Ramos (cell line): ENCODE data around the gene LY9.

Experiments used
- in situ Hi-C: fragments of 300-500 bp; cut with MboI; formaldehyde crosslinking; loops from one replicate; pipeline ENCODE4 v1.14.3; 2022; ENCODE audit warnings: low sequenced_read_pairs; ENCODE audit not compliant: unreplicated experiment

The LY9 gene, protein sequence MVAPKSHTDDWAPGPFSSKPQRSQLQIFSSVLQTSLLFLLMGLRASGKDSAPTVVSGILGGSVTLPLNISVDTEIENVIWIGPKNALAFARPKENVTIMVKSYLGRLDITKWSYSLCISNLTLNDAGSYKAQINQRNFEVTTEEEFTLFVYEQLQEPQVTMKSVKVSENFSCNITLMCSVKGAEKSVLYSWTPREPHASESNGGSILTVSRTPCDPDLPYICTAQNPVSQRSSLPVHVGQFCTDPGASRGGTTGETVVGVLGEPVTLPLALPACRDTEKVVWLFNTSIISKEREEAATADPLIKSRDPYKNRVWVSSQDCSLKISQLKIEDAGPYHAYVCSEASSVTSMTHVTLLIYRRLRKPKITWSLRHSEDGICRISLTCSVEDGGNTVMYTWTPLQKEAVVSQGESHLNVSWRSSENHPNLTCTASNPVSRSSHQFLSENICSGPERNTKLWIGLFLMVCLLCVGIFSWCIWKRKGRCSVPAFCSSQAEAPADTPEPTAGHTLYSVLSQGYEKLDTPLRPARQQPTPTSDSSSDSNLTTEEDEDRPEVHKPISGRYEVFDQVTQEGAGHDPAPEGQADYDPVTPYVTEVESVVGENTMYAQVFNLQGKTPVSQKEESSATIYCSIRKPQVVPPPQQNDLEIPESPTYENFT

GRCh38 chr1:160795951-160796383, at the start of gene LY9:
LY9 (plus strand) TSS chr1:160796174; CDS start chr1:160796188, 14 bp downstream.
- in situ Hi-C loops = no loop called here

DNA sequence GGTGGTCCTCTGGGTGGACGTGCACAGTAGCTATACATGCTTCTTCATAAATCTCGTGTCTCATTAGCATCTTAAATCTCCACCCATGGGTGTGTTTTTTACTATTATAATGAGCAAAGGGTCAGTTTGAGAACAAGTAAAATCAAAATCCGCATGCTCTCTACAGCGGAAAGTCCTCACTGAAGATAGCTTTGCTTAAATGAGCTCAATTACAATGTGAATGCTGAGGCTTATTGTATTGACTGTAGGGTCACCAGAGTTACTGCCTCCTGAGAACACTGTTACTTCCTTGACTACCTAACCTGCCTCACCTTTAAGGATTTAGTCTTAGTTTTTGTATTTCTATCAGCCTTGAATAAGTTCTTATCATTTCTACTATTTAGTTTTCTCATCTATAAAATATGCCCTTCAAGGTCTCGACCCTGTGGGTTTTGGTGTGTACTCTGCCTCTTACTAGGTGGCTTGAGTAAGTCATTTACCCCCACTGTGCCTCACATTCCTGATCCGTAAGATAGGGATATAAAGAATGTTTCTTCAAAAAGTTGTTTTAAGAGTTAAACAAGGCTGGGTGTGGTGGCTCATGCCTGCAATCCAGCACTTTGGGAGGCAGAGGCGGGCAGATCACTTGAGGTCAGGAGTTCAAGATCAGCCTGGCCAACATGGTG, 49.0 kb upstream of the LY9 start:
- in situ Hi-C loops = no loop called here

DNA sequence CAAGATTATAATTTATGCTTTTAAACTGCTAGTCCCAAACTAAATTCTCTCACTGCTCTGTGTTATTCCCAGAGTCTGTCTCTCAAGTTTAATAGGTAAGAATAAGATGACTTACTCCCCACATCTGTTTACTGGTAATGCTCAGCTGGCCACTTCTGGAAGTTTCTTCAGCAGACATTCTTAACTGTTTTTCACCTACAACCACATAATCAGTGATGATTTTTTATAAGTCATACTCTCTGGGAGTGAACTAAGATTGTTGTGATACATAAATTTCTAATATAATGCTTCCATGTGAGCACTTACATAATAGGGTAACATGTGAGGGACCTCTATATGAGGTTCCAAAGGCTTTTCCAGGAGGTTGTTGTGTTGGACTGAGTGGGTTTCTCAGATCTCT, 48.3 kb upstream of the LY9 start:
- in situ Hi-C loops = no loop called here

DNA sequence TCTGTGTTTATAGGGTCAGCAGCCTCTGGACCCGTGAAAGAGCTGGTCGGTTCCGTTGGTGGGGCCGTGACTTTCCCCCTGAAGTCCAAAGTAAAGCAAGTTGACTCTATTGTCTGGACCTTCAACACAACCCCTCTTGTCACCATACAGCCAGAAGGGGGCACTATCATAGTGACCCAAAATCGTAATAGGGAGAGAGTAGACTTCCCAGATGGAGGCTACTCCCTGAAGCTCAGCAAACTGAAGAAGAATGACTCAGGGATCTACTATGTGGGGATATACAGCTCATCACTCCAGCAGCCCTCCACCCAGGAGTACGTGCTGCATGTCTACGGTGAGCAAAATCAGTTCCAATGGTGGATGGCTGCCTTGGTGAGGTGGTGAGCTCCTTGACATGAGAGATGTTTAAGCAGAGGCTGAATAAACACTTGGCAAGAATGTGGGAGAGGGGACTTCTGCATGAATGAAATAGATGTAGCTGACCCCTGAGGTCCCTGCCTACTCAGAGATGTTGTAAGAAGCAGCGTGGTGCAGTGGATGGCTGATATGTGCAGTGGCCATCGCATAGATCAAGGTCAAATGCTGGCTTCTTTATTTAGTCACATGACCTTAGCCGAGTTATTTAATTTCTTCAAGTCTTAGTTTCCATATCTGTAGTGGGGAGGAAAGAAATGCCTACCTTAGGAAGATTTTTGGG, 47.6 kb upstream of the LY9 start:
- in situ Hi-C loops = no loop called here

DNA sequence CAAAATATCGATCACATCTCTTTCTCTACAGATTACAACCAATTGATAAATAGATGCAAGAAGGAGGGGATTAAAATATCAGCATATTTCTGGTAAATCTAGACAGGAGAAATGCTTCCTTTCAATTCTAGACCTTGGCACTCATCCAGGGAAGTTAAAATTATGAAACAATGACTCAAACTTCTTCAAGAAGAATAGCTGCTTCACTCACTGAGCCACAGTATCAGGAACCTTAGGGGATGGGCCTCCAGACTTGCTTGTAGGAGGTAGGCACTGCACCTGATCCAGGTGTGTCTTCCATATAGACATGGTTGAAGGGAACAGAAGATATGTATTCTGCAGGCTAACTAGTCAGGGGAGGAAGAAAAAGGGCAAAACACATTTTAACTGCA, 47.1 kb upstream of the LY9 start:
- in situ Hi-C loops = no loop called here

GRCh38 chr1:160750608-160751007, 45.4 kb upstream of the LY9 start:
- in situ Hi-C loops = no loop called here

DNA sequence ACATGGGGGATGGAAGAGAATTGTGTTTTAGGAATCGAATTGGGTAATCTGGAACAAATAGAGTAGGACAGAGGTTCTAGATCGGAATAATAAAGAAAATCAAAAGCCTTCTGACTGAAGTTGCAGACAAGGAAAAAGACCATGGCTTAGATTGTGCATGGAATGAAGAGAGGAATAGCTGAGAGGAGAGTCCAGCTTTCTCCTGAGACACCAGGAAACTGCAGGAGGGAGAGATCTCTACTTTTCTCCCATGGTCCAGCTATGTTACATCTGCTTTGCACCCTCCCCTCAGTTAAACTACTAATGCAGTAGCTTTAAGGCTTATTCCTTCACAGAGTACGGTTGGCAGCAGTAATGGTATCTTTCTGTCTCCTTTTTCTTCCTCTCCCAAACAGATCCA, 43.6 kb upstream of the LY9 start:
- in situ Hi-C loops = no loop called here

DNA sequence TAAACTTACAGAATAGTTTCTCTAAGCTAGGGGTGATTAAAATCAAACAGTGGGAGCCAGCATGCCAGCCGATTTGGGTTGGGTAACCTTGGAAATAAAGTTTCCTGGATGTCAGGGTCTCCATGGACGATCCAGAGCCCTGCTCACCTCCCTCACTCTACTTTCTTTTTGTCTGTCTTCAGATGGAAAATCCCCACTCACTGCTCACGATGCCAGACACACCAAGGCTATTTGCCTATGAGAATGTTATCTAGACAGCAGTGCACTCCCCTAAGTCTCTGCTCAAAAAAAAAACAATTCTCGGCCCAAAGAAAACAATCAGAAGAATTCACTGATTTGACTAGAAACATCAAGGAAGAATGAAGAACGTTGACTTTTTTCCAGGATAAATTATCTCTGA, 43.0 kb upstream of the LY9 start:
- in situ Hi-C loops = no loop called here

GRCh38 chr1:160753594-160753993, 42.4 kb upstream of the LY9 start:
- in situ Hi-C loops = no loop called here

GRCh38 chr1:160755461-160755860, 40.5 kb upstream of the LY9 start:
- in situ Hi-C loops = no loop called here

GRCh38 chr1:160755911-160756848, 39.8 kb upstream of the LY9 start:
- in situ Hi-C loops = no loop called here

- in situ Hi-C loops = no loop called here
These were observed 39.1 kb upstream of the LY9 start for GRCh38 chr1:160756849-160757201.

DNA sequence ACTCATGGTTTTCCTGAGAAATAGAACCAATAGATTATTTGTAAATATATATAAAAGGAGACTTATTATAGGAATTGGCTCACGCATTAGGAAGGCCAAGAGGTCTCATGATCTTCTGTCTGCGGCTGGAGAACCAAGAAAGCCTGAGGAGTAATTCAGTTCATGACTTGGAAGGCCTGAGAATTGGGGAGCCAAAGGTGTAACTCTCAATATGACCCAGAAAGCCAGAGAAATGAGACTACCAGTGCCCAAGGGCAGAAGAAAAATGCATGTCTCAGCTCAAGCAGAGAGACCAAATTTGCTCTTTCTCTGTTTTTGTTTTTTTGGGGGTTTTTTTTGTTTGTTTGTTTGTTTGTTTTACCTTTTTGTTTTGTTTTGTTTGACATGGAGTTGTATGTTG, 37.5 kb upstream of the LY9 start:
- in situ Hi-C loops = no loop called here

GRCh38 chr1:160759740-160760139, 36.2 kb upstream of the LY9 start:
- in situ Hi-C loops = no loop called here

DNA sequence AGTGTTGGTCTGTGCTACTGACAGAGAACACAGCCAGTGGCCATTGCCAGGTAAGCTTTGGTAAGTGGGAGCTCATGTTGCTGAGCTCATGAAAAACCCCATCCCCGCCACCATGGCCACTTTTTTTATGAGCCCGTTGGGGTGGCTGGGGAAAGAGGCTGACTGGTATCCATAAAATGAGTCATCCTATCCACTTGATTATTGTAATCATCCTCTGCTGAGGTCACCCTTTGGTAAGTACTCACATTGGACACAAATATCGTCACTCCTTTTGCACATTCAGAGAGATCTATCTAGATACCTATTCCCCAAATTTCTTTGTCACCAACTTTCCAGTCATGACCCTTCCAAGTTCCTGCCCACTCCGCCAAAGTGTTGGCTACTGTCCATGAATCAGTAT, 34.9 kb upstream of the LY9 start:
- in situ Hi-C loops = no loop called here

DNA sequence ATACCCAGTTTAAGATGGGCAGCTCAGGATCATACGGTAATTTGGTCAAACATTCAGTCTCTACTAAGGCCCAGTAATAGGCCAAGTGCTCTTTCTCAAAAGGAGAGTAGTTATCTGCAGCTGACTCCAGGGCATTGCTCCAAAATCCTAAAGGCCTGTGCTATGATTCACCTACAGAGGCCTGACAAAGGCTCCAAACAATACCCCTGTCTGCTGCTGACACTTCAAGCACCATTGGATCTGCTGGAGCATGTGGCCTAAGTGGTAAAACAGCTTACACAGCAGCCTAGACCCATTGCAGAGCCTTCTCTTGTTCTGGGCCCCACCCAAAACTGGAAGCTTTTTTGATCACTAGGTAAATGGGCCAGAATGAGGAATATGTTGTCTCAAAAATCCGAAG, 34.1 kb upstream of the LY9 start:
- in situ Hi-C loops = no loop called here

- in situ Hi-C loops = no loop called here
These were observed 32.0 kb upstream of the LY9 start for GRCh38 chr1:160763993-160764392.

DNA sequence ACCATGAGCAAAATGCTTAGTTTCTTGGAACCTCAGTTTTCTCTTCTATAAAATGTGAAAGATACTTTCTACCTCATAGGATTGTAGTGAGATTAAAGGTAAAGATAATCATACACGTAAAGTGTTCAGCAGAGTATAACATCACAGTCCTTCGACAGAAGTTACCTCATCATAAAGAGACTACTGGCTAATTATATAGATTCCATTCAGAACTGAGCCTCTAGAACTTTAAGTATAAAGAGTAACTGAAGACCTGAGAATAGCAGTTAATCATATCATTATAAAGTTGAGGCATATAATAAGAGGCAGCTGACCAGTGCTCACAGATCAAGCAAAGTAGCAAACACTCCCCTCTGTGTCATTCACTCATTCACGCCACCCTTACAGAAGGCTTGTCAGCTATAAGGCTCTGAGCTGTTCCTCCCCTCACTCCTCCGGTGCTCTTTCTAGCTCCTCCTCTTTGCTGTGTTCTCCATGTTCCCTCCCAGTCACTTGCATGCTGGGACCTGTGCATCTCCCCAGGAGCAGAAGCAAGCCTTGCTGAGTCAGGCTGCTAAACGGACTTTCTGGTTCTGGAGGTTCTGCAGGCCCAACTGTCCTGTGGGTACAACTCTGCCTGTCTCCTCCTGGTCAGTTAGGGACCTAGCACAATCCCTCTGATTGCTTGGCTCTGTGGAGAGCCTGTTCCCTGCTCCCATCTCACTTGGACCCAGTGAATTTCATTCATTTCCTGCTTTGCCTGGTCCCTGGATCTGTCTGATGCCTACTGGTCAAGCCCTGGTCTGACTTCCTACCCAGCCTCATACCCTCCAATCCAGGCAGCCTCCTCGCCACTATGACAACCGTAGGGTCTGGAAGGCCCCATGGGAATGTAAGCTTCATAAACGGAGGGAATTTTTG, 28.3 kb upstream of the LY9 start:
- in situ Hi-C loops = loop anchor here (5.0 kb wide), 2 partner anchors 40 to 85 kb away; no protein-coding TSS in a partner anchor

- in situ Hi-C loops = loop anchor here (5.0 kb wide), 2 partner anchors 41 to 86 kb away; no protein-coding TSS in a partner anchor
These were observed 27.7 kb upstream of the LY9 start for GRCh38 chr1:160768295-160768657.
